Middle frontal gyrus (tissue), 1 donor: ENCODE results near the gene ZNF248.

Experiments used
- DNase-seq: peaks from one replicate; pipeline ENCODE4 v3.0.0-alpha.2; 2015; ENCODE audit warnings: low spot score; ENCODE audit errors: extremely low spot score

The ZNF248 gene

GRCh38 chr10:37826806-37827205, 30.6 kb downstream of the ZNF248 start:
- no peak for DNase-seq

DNA sequence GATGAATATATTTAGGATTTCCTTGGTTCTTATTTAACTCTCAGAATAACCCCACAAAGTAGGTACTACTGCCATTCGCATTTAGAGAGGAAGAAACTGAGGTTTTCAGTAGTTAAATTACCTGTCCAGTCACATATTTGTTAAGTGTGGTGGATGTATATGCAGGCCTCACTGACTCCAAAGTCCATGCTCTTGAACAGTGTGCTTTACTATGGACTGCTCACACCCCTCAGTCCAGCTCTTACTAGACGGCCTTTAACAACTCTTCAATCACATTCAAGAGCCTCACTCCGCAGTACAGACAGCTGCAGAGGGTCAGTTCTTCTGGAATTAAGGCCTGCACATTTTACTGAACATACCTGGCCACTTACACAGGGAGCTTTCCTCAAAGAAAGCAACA, 36.2 kb downstream of the ZNF248 start:
- no peak for DNase-seq

DNA sequence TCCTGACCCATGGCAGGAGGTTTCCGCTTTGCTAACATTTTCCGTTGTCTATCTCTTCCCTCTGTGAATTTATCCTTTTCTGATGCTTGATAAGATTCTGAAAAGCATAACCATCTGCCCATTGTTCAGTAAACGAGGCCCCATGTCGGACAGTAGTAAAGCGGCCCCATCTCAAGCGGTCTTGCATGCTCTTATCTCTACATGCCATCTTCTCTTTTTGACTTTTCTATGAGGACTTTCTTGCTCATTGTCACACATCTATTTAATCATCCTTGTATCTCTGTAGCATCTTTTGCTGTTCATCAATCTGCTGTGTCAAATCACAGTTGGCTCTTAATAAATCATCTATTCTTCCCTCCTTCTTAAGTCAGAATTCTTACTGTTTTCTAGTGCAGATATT, 37.6 kb downstream of the ZNF248 start:
- no peak for DNase-seq

DNA sequence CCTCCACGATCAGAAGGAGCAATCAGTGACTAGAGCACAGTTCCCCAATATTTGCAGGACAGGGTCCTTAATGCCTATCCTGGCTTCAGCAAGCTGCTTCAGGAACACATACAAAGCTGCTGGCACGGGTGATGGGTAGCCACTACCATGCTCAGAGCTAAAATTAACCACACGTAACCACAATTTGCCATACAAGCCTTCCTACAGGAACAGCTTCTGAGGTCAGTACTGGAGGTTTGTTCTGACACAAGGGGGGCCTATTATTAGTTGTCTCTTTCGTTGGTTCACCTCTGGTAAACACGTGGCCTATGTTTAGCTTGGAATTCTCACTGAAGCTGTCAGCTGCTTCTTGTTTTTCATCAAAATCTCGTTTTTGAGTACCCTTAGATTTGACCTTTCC, 41.1 kb downstream of the ZNF248 start:
- DNase-seq, result no peak

- no peak for DNase-seq
These were observed 43.6 kb downstream of the ZNF248 start for GRCh38 chr10:37813763-37814162.

DNA sequence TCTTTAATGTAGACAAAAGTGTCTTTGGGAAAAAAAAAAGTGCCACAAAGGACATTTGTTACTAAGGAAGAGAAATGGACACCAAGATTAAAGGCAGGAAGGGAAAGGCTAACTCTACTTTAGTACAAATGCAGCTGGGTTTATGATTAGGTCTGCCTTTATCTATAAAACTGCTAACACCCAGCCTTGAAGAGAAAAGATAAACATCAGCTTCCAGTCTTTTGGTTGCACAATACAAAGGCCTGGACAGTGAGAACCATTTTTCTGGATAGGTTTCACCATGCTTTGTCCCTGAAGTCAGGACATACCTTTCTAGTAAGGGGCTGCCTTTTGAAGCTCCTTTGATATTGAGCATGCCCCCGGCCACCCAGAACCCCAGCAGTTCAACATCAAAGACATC, 45.1 kb downstream of the ZNF248 start:
- no peak for DNase-seq

- no peak for DNase-seq
These were observed 54.1 kb downstream of the ZNF248 start for GRCh38 chr10:37803269-37803668.

GRCh38 chr10:37801557-37801956, 55.9 kb downstream of the ZNF248 start:
- no peak for DNase-seq

DNA sequence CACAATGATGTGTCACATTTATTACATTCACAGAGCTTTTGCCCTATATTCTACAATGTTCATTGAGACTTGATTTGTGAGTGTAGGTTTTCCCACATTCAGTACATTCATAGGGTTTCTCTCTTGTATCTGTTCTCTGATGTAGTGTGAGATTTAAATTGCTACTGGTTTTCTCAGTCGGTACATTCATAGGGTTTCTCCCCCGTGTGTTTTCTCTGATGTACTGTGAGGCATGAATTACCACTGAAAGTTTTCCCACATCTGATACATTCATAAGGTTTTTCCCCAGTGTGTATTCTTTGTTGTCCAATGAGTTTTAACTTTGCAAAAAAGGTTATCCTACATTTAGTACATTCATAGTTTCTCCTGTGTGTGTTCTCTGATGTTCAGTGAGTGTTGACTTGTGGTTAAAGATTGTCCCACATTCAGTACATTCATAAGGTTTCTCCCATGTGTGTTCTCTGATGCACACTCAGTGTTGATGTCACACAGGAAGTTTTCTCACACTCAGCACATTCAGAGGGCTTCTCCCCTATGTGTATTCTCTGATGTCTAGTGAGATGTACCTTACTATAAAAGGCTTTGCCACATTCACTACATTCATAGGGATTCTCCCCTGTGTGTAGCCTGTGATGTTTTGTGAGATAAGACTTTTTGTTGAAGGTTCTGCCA, 63.0 kb downstream of the ZNF248 start:
- DNase-seq, result no peak

DNA sequence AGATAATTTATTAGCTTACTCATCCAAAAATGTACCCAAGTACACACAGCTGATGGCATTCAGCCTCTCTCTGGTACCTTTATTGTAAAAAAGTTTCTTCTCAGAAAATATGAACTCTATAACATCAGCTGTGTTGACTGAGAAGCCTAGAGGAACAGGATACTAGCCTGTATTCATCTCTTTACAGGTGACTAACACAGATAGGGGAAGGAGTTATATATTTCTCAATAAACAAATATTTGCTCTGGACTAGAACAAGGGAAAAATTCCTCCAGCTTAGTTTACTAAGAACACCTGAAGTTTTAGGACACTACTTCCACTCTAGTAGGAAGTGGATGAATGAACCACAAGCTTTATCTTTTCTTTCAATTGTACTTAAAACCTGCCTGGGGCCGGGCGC, 67.8 kb downstream of the ZNF248 start:
- no peak for DNase-seq

GRCh38 chr10:37784678-37785077, 72.7 kb downstream of the ZNF248 start:
- DNase-seq, result no peak

DNA sequence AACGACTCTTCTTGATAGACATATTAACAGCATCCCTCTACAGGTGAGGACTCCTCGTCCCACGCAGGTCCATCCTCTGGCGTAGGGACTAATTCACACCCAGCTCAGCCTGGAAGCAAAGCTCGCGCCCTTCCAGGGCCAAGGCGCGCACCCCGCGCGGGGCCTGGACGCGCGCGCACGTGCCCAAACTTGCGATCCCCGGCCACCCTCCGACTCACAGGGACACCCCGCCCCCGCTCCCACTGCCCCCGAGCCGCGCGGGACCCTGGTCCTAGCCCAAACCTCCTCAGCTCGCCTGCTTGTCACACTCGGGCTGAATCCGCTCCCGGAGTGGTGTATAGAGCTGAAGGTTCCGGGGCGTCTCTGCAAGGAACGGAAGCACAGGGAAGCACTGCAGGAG, 76.9 kb downstream of the ZNF248 start:
- no peak for DNase-seq

DNA sequence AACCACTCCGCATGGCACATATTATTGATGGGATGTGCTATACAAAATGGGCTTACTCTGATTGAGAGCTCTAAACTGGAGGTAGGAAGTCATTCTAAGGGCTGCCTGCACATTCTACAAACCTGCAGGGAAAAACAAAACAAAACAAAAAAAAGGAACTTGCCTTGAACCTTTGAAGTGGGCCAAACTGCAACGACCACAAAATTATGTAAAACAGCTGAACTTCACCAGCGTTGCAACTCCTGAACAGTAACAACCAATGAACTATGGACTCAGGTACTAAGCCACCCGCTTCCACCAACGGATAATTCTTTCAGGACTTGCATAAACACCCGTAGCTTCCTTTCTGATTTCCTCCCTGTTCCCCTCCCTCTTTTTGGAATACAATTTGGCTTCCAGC, 80.4 kb downstream of the ZNF248 start:
- no peak for DNase-seq

DNA sequence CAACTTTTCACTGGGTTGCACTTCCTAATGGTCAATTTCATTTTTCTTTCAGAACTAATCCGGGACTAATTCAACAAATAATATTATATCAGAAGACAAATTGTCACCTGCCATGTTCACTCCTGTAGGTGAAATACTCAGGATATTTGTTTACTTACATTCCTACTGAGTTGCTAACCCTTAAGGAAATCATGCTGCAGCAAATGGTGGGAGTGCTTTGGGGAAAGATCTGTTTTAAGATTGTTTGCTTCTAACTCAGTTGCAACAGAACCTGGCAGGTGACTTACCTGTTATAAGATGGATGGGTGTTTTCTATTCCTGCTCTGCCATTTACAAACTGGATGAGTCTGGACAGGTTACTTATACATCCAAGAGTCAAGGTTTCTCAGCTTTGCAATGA, 81.8 kb downstream of the ZNF248 start:
- no peak for DNase-seq

DNA sequence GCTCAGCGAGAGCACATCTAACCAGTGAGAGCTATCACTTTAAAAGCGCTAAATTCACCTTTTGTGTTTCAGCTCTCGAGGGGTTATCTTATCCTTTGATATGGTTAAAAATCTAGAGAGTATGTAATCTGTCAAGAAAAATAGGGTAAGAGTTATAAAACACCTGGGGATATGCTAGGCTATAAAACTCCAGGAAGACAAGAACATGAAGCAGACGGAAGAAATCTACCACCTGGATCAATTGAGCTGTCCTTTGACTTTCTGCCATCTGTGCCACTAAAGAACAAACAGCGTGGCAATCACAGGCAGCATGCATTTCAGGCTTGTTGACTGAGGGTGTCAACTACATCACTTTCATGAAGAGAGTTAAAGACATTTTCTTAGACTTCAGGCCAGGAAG, 83.1 kb downstream of the ZNF248 start:
- DNase-seq, result no peak

DNA sequence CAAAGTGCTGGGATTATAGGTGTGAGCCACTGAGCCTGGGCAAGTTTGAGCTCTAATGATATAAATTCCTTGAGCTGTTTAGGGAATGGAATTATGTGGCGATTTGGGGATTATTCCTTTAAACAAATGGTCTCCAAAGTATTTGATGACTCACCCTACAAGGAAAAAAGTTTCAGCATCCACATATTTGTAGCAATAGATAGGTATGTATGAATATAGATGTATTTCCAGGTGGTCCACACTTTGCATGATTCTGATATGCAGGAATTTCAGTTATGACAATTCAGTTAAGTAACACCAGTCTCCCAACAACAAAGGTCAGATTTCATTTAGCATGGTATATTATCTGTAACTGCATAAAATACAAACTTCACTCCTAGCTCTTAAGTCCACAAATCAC, 92.2 kb downstream of the ZNF248 start:
- DNase-seq, result no peak

DNA sequence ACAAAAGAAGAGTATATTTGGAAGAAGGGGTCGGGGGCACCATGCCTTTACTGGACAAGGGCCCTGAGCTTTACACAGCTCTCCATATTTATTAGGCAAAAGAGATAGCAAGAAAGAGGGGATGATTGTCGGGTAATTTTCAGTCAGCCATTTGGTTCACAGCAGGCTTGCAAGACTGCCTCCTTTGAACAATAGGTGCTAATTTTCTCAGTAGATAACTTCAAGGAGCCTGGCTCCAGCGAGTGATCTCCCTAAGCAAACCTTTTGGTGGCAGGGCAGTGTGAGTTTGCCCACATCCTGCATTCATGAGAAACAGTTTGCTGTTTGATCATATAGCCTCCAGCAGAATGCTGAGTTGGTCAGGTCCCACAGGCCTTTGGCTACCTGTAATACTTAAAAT, 94.3 kb downstream of the ZNF248 start:
- no peak for DNase-seq

DNA sequence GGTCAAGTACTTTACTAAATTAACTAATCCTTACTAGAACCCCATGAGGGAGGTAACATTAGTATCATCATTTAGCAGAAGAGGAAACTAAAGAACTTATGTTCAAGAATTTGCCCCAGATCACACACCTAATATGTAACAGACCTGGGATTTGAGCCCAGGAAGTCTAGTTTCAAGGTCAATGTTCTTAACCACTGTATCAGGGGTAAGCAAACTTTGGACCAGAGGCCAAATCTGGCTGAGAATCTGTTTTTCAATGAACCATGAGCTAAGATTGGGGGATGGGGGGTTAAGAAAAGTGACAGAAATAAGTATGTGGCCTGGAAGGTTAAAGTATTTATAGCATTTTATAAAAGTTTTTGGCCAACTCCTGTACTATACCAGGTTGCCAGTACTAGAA, 95.1 kb downstream of the ZNF248 start:
- DNase-seq, result no peak

DNA sequence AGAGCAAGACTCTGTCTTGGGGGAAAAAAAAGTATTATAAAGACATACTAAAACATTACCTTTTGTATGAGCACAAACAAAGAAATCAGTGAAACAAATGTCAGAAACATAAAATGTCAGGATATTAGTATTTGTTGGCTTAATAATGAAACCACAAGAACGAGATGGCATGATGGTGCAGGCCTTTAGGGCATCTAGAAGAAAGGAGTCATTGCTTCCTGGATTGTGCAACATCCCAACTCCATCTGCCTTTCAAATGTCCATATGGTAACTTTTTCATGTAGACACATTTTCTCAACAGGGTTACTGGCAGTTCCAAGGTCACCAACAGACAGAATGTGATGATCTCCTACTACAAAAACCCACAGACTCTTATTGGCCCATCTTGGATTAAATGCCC, 96.6 kb downstream of the ZNF248 start:
- DNase-seq, result no peak

DNA sequence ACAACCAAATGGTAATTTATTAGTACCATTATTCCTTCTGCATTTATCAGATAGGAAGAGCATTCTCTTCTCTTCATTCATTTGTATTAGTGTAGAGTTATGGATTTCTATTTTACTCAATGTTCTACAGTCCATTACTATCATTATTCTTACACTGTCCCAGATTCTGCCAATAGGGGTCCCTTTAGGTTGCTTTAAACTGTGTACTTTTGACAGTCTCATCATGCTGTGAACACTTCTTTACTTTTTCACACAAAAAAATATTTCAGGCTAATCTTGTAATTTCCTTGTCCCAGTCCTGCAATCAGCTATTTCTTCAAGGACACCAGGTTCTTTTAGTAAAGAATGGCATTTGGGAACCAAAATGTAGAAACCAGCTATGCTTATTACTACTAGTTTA, 99.3 kb downstream of the ZNF248 start:
- no peak for DNase-seq

GRCh38 chr10:37754538-37755323, 102.7 kb downstream of the ZNF248 start:
- no peak for DNase-seq

GRCh38 chr10:37752334-37752875, 105.0 kb downstream of the ZNF248 start:
- DNase-seq, result no peak

GRCh38 chr10:37748170-37748569, 109.2 kb downstream of the ZNF248 start:
- DNase-seq, result no peak
